Measurements from ENCODE around the gene METTL25B.

Gene METTL25B

DNA sequence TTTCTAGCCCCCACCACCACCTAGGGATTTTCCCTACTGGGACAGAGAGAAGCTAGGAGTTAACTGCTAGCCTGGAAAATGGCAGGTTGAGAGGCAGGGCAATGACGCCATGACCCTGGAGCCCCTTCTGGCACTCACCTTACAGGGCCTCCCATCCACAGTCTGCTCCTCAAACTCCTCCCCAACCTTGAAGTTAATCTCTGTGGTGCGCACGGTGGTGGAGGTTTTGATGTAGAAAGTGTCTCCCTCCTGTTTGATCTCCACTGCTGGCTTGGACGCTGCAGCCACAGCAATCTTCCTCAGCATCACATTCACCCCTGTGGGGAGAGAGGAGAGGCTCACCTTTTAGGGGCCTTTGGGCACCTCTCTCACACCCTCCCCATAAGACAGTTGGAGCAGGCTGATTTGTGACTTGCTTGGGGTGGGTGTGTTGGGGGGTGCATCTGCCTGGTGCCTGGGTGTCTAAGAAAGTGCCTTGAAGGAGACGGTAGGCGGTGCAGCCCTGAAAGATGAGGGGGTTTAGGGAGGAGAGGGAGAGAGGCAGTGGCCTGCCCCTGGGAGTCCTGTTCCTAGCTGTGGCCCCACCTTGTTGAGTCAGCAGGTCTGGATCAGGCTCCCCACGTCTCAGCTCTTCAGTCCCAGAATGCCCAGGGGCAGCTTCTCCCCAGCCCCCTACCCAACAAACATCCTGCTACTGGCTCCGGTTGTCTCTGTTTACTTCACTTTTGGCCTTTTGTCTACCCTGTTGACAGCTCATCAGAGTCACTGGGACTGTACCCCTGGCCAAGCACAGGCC lies 27.3 kb upstream of the METTL25B start:
- DNase-seq (ENCODE audit: low read depth in 2 of 2), result no peak

- DNase-seq (ENCODE audit: low read depth in 2 of 2), result no peak
Observed at GRCh38 chr1:156703336-156703735, 24.9 kb upstream of the METTL25B start.

DNA sequence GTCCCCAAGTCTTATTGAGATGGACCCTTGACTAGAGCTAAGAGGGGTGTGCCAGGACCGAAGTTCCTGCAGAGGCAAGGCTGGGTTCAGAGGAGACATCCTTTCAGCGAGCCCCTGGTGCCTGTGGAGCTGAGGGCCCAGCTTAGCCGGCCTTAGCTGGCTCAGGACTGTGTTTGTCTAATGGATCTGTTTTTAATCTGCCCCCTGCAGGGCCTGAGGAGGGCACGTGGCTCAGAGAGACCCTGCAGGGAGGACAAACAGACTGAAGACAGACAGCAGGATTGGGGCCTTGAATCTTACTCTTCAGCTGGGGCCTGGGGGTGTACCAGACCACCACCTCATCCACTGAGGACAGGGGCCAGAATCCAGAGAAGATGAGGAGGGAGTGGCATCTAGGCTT lies 24.5 kb upstream of the METTL25B start:
- DNase-seq (ENCODE audit: low read depth in 2 of 2), result no peak

DNA sequence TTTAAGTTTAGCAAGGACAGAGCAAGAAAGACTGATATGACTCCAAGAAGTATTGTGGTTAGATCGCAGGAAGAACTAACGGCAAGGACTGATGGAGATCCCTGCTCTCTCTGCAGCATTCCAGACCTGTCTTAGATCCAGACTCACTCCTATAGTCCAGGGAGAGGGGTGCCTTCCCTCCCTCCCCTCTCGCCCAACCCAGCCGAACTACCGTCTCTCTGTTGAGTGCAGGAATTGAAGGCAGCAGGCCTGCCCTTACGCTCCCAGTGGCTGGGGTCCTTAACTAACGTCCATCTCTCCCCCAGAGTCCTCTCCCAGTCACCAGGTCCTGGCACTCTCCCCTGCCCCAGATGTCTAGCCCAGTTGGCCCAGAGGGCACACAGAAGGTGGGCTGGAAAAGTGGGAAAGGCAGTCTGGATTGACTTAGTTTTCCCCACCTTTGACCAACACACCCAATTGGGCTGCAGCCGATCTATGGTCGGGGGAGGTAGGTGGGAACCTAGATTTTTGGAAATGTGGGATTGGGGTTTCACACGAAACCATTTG lies 24.0 kb upstream of the METTL25B start:
- no peak for DNase-seq (ENCODE audit: low read depth in 2 of 2)

GRCh38 chr1:156704930-156705320 lies 23.3 kb upstream of the METTL25B start:
- DNase-seq (ENCODE audit: low read depth in 2 of 2), result no peak

- DNase-seq (ENCODE audit: low read depth in 2 of 2), result no peak
Observed at GRCh38 chr1:156705321-156705917, 22.9 kb upstream of the METTL25B start, which contains the start of gene CRABP2. CRABP2 (minus strand) TSS chr1:156705583; CDS start chr1:156705446, 137 bp downstream.

GRCh38 chr1:156705918-156706656 lies 22.2 kb upstream of the METTL25B start:
- DNase-seq (ENCODE audit: low read depth in 2 of 2), result no peak

DNA sequence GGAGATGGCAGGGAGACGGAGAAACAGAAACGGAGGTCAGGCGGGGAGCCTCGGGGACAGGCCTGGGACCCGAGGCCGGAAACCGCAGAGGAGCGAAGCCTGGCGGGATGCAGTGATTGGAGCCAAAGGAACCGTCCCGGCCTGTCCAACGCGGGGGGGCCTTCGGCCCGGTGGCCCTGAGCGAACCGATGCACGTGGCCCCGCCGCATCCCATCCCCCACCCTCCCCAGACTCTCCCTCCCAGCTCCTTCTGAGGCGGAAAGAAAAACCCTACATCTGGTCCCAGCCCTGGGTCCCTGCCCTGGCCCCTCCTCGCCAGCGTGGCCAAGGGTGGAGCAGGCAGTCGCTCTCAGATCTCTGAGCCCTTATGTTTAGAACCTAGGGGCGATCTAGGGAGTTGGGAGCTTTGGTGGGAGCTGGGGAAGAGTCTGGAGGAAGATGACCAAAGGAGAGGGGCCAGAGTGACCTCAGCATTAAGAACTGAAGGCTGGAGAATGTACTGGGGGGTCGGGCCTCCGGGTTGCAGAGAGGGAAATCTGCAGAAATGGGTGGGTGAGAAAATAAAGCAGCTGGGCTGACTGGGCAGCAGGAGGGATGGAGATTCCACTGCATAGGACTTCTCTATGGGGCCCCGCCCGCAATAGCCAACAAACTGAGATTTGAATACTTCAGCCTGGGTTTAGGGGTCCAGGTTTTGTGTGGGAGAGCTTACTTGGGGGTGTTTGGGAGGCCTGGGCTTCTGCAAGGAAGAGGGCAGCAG lies 21.4 kb upstream of the METTL25B start:
- no peak for DNase-seq (ENCODE audit: low read depth in 2 of 2)

GRCh38 chr1:156707417-156708217 lies 20.7 kb upstream of the METTL25B start:
- DNase-seq (ENCODE audit: low read depth in 2 of 2), result no peak

GRCh38 chr1:156708218-156708661 lies 20.0 kb upstream of the METTL25B start:
- DNase-seq (ENCODE audit: low read depth in 2 of 2), result no peak

GRCh38 chr1:156709031-156709430 lies 19.2 kb upstream of the METTL25B start:
- DNase-seq (ENCODE audit: low read depth in 2 of 2), result no peak

DNA sequence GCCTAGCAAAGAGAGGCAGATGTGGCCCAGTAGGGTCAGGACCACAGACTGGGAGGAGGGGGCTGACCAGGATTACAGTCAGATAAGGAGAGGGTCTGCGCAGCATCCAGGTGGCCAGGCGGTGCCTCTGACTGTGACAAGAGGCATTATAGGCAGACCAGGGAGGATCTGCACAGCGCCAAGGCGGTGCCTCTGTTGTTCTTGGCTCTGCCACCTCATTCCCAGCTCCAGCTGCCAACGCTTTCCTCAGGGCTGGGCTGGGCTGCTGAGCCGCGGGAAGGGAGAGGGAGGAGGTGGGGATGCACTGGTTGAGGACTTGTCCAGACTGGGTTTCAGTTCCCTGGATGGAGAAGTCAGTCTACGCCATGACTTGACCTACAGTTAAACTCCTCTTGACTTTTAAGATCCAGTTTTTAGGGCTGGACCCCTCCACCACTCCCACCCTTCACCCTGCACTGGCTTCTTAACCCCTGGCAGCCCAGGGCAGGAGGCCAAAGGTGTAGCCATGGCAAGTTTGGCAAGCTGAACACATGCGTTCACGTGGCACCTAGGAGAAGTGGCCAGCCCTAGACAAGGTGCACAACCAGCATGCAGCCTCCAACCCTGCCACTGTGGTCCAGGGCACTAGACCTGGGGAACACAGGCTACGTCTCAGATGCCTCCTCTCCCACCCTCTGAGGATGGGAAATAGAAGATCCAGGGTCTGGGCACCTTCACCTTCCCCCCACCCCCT lies 18.3 kb upstream of the METTL25B start:
- no peak for DNase-seq (ENCODE audit: low read depth in 2 of 2)

DNA sequence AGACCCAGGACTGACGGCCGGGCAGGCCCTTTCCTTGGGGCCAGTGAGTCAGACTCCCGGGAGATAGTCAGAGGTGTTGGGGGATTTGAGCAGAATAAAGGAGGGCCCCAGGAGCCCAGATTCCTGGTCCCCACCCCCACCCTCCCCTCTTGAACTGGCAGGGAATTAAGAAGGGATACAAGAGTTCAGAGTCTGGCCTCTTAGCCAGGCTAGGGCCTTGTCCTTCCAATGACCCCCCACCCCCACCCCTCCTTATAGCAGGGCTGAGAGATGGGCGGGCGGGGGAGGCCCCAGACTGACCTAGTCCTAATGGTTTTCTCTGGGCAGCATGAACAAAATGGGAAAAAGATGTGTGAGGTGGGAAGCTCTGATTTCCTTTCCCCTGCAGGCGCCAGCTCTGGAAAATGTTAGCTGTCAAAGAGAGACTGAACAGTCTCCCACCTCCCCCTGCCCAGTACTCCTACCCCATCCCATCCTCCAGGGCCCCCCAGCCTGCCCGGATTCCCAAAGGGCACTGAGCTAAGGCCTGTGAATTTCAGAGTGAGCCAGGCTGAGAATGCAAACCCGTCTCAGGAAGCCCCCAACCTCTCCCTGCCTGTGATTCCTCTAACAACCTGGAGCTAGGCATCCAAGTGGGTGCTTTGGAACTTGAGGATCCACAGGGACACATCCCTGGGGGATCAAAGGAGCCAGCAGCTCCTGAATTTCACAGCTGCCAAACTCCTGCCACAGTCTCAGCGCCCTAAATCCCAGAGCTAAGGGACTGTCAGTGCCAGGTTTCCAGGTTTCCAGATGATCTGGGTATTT lies 17.1 kb upstream of the METTL25B start:
- no peak for DNase-seq (ENCODE audit: low read depth in 2 of 2)

GRCh38 chr1:156712626-156713025 lies 15.6 kb upstream of the METTL25B start:
- DNase-seq (ENCODE audit: low read depth in 2 of 2), result no peak

GRCh38 chr1:156714830-156715229 lies 13.4 kb upstream of the METTL25B start:
- no peak for DNase-seq (ENCODE audit: low read depth in 2 of 2)

DNA sequence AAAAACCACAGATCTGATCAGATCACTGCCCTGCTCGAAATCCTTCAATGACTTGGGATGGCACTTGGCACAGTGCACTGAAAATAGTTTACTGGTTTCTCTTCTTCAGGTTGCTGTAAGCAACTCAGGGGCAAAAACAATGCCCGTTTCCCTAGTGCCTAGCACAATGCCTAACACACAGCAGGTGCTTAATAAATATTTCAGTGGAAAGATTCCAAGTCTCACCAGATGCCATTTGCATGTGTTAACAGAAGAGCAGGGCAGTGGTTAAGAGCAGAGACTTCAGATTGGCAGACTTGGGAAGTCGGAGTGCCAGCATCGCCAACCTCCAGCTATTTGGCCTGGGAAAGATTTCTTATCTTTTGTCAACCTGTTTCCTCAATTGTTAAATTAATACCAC lies 10.9 kb upstream of the METTL25B start:
- DNase-seq (ENCODE audit: low read depth in 2 of 2), result no peak

DNA sequence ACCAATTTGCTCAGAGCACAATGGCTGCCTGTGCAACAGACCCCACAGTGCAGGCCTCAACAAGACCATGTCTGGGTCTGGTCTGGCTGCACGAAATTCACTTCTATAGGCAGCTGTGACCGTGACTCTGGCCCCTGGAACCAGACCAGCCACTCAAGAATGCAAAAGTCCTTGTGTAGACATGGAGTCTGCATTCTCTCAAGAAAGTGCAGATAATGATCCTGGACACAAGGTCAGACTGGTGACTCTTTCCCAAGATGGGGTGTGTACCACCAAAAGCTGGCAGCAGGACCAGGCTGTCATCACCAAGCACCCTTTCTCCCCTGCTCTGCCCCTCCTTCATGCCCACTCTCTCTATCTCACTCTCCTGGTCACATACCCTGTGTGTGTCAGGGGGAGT lies 7.1 kb upstream of the METTL25B start:
- DNase-seq (ENCODE audit: low read depth in 2 of 2), result no peak

- no peak for DNase-seq (ENCODE audit: low read depth in 2 of 2)
Observed at GRCh38 chr1:156721535-156721934, 6.7 kb upstream of the METTL25B start.

DNA sequence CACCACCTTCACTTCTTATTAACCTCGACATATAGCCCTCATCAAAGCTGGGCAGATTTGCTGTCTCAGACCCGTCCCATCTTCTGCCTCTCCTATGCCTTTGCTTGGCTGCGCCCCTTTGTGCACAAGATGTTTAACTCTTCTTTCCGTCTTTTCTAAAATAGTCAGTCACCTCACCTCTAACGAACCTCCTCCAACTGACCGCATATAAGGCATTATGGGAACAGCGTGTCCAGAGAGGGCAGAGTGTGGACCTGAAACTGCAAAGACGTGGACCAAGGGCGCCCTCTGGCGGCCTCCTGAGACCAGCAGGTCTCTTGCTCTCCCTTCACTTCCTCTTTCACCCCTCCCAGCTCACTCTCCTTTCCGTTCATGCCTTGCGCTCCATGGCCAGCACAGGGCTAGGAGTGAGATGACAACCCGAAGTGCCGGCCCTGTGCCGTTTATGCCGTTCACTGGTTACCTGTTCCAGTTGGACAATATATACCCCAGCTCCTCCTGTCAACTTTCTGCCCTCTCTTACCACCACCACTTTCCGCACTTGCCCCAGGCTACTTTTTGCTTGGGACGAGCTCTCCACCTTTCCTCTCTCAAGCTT lies 2.5 kb upstream of the METTL25B start:
- no peak for DNase-seq (ENCODE audit: low read depth in 2 of 2)
